Dermis microvascular lymphatic vessel endothelial cell (primary cell): ENCODE data around the gene ADAM20. TPM values are rescaled to one million over a fixed set of nuclear protein-coding genes. Genes with fewer than 3 reads are reported as not detected.

ENCODE experiments used
- total RNA-seq: library from RNA; depleted of rRNA; stranded (reverse); fragments of >200 nt; gene quantifications from 2 replicates; pipeline ENCODE4 v1.2.1, GENCODE V29; 2014

Gene ADAM20
- total RNA-seq, 1 donor from 2014 or later: 0.13 TPM

Other genes with a start within 250 kb of the ADAM20 start
- gene COX16, start 175.3 kb downstream of the ADAM20 start, total RNA-seq: 30.6 and 42.2 TPM in 2 replicates
- gene SYNJ2BP, start 117.9 kb downstream of the ADAM20 start, total RNA-seq: 16.8 and 18.2 TPM in 2 replicates
- gene ADAM21, start 82.8 kb downstream of the ADAM20 start, total RNA-seq: 0.13 and 0.26 TPM in 2 replicates
- gene MED6, start 65.7 kb upstream of the ADAM20 start, total RNA-seq: 17.7 and 23.6 TPM in 2 replicates
- 0.13 and 0.25 TPM in 2 replicates for gene TTC9, start 106.9 kb upstream of the ADAM20 start, total RNA-seq